Cardiac muscle cell (in vitro differentiated cells and primary cell): Measurements from ENCODE around the gene COMMD9. TPM values are rescaled to one million over a fixed set of nuclear protein-coding genes. Genes with fewer than 3 reads are reported as not detected.

ENCODE experiments used
- DNase-seq, 2 donors: peaks; one replicate each; pipeline versions ENCODE4 v3.0.0 to v3.0.0-alpha.2; 2010 to 2017; ENCODE audit warnings: low read depth in 1 of 2, low spot score in 1 of 2
- H3K27ac ChIP-seq: fragments of 200-600 bp; sonication (generic); 2 replicates; pipeline ENCODE4 v1.5.1; 2016
- H3K27me3 ChIP-seq: fragments of 200-600 bp; sonication (generic); 2 replicates; pipeline ENCODE4 v1.6.0; 2016; ENCODE audit warnings: control low read depth
- H3K36me3 ChIP-seq: fragments of 200-600 bp; sonication (generic); 2 replicates; pipeline ENCODE4 v1.5.1; 2016; ENCODE audit warnings: control low read depth
- H3K4me1 ChIP-seq: fragments of 200-600 bp; sonication (generic); 2 replicates; pipeline ENCODE4 v1.8.1; 2017; ENCODE audit warnings: low read depth, mild to moderate bottlenecking, mixed run types
- H3K4me3 ChIP-seq: fragments of 200-600 bp; sonication (generic); 2 replicates; pipeline ENCODE4 v1.5.1; 2016; ENCODE audit warnings: mild to moderate bottlenecking
- H3K9me3 ChIP-seq: fragments of 200-600 bp; sonication (generic); 2 replicates; pipeline ENCODE4 v1.5.1; 2017; ENCODE audit warnings: low read depth, mild to moderate bottlenecking, control low read depth
- CTCF ChIP-seq: IDR thresholded peaks from 2 replicates; pipeline ENCODE4 v1.5.1; 2012; ENCODE audit warnings: low read depth, mild to moderate bottlenecking, low read length
- polyA plus RNA-seq: library from polyadenylated mRNA; unstranded; fragments of >200 nt; fragmentation: Nextera tagmentation; extraction: Ambion mirVana; gene quantifications from 2 replicates; pipeline ENCODE4 v1.2.1, GENCODE V29; 2016
- total RNA-seq: library from RNA; depleted of rRNA; stranded (reverse); fragments of >200 nt; gene quantifications from 2 replicates; pipeline ENCODE4 v1.2.3, GENCODE V29; 2016

COMMD9 gene
- total and polyA plus RNA-seq, 2 experiments from 2014 or later, result 34.2 to 84.9 TPM

GRCh38 chr11:36251823-36252222 lies 37.4 kb downstream of the COMMD9 start:
- no peak for DNase-seq
- Histone ChIP-seq H3K27ac (no peak overlapping the region), H3K4me3 (no peak overlapping the region), H3K4me1 (no peaks in the 10 kb centered on the region), H3K36me3 (no peaks in the 10 kb centered on the region), H3K9me3 (no peaks in the 10 kb centered on the region), H3K27me3 (no peaks in the 10 kb centered on the region)
- TF ChIP-seq CTCF, result no peak

- no peaks in the 10 kb centered on the region for H3K4me1 ChIP-seq
- no peak overlapping the region for H3K4me3 ChIP-seq
Measured at GRCh38 chr11:36249246-36249645, 40.0 kb downstream of the COMMD9 start.

GRCh38 chr11:36248436-36248835 lies 40.8 kb downstream of the COMMD9 start:
- Histone ChIP-seq H3K36me3 (no peaks in the 10 kb centered on the region), H3K4me1 (no peaks in the 10 kb centered on the region), H3K27ac (no peak overlapping the region), H3K4me3 (no peak overlapping the region), H3K9me3 (no peaks in the 10 kb centered on the region), H3K27me3 (no peaks in the 10 kb centered on the region)
- DNase-seq, result no peak
- no peak for TF ChIP-seq CTCF

More at GRCh38 chr11:36249246-36249645, 40.0 kb downstream of the COMMD9 start:
- DNase-seq, result peak in 1 of 2 donors; percentile 91
- Histone ChIP-seq H3K27ac (no peak overlapping the region), H3K36me3 (no peaks in the 10 kb centered on the region), H3K27me3 (no peaks in the 10 kb centered on the region), H3K9me3 (no peaks in the 10 kb centered on the region)
- no peak for TF ChIP-seq CTCF

- Histone ChIP-seq H3K4me1 (no peaks in the 10 kb centered on the region), H3K27ac (no peak overlapping the region), H3K27me3 (no peaks in the 10 kb centered on the region), H3K9me3 (no peaks in the 10 kb centered on the region), H3K4me3 (no peak overlapping the region), H3K36me3 (no peaks in the 10 kb centered on the region)
- no peak for TF ChIP-seq CTCF
- DNase-seq, result no peak
Measured at GRCh38 chr11:36247493-36247892, 41.7 kb downstream of the COMMD9 start.

- peak in 1 of 2 donors; percentile 35 for DNase-seq
- TF ChIP-seq CTCF, result no peak
- Histone ChIP-seq H3K4me3 (no peak overlapping the region), H3K27ac (no peak overlapping the region), H3K27me3 (no peaks in the 10 kb centered on the region), H3K36me3 (no peaks in the 10 kb centered on the region), H3K4me1 (no peaks in the 10 kb centered on the region), H3K9me3 (no peaks in the 10 kb centered on the region)
Measured at GRCh38 chr11:36243641-36244040, 45.6 kb downstream of the COMMD9 start.

GRCh38 chr11:36241497-36241896 lies 47.7 kb downstream of the COMMD9 start:
- Histone ChIP-seq H3K4me1 (no peaks in the 10 kb centered on the region), H3K4me3 (no peak overlapping the region), H3K36me3 (no peaks in the 10 kb centered on the region), H3K9me3 (no peaks in the 10 kb centered on the region), H3K27ac (no peak overlapping the region), H3K27me3 (no peaks in the 10 kb centered on the region)
- TF ChIP-seq CTCF, result no peak
- no peak for DNase-seq
